Measurements from ENCODE around the gene ADGRV1. TPM values are rescaled to one million over a fixed set of nuclear protein-coding genes. Genes with fewer than 3 reads are reported as not detected.

Gene ADGRV1
- polyA plus RNA-seq, 2 of the 4 experiments (the other 2 are of a cell fraction) = 0.70 to 3.7 TPM

- ATAC-seq = no peak
- no peak for FAIRE-seq
Observed at GRCh38 chr5:91170266-91170665, 611.7 kb downstream of the ADGRV1 start.

GRCh38 chr5:91171322-91171721 is 612.7 kb downstream of the ADGRV1 start:
- TF ChIP-seq, protein P1, sequence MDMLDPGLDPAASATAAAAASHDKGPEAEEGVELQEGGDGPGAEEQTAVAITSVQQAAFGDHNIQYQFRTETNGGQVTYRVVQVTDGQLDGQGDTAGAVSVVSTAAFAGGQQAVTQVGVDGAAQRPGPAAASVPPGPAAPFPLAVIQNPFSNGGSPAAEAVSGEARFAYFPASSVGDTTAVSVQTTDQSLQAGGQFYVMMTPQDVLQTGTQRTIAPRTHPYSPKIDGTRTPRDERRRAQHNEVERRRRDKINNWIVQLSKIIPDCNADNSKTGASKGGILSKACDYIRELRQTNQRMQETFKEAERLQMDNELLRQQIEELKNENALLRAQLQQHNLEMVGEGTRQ (IDR thresholded peaks at IDR 0.05) = no peak
- TF ChIP-seq NPAS2 (CRISPR knock-in tag; IDR thresholded peaks at IDR 0.05; ENCODE audit: borderline replicate concordance) (no peak), TP53 (CRISPR knock-in tag; IDR thresholded peaks at IDR 0.05) (no peak), ZC3H11A (IDR thresholded peaks at IDR 0.05) (no peak), ZNF302 (CRISPR knock-in tag; IDR thresholded peaks at IDR 0.05) (no peak), ZFP36 (IDR thresholded peaks at IDR 0.05; ENCODE audit: borderline replicate concordance, partially characterized antibody) (no peak), RFX5 (IDR thresholded peaks at IDR 0.05) (no peak)
- TF ChIP-seq, protein P2, sequence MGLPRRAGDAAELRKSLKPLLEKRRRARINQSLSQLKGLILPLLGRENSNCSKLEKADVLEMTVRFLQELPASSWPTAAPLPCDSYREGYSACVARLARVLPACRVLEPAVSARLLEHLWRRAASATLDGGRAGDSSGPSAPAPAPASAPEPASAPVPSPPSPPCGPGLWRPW (IDR thresholded peaks at IDR 0.05) = no peak
- DNase-seq (ENCODE audit: low read depth in 1 of 2, low spot score in 1 of 2) (no peak), ATAC-seq (no peak), FAIRE-seq (no peak)
- WGBS (ENCODE audit: missing lambda C conversion rate) = 78% methylated on average over 2 of the region's 2 CpGs
- Histone ChIP-seq H3K9me3 (no peaks in the 10 kb centered on the region), H3K4me3 (no peak overlapping the region), H3K4me1 (peaks cover 11% of the 10 kb centered on the region), H3K4me2 (no peak overlapping the region), H3K27ac (no peak overlapping the region)
- CTCF ChIA-PET = interaction anchor here (1.2 to 1.4 kb wide), 2 partner anchors 11 to 13 kb away, joined by 3 to 5 read pairs; no protein-coding TSS in a partner anchor
- POLR2A ChIA-PET = no interaction called here

More at GRCh38 chr5:91170266-91170665, 611.7 kb downstream of the ADGRV1 start:
- TF ChIP-seq FOSL2 (IDR thresholded peaks at IDR 0.05) (no peak), FOSL2 (CRISPR knock-in tag; IDR thresholded peaks at IDR 0.05) (0 out of 2 replicates have a peak, but pooled peaks have one; percentile 25), HOXB13 (CRISPR knock-in tag; IDR thresholded peaks at IDR 0.05; ENCODE audit: low read depth) (no peak), RAD21 (conservative IDR thresholded peaks at IDR 0.05 in 1 of 2, IDR thresholded peaks at IDR 0.05 in 1 of 2) (no peak), EHMT2 (IDR thresholded peaks at IDR 0.05; ENCODE audit: low read depth) (no peak)
- H3K4me3 ChIP-seq = no peak overlapping the region
- H3K4me2 ChIP-seq = no peak overlapping the region
- DNase-seq (ENCODE audit: low read depth in 1 of 2, low spot score in 1 of 2) = no peak
- CTCF ChIA-PET = no interaction called here
- 36% methylated on average over 1 of the region's 1 CpG for WGBS (ENCODE audit: missing lambda C conversion rate)
- POLR2A ChIA-PET = interaction anchor here (0.7 kb wide), 1 partner anchor 17 kb away, joined by 3 read pairs; no protein-coding TSS in a partner anchor
- H3K4me1 ChIP-seq = peaks cover 9% of the 10 kb centered on the region; the same call in 2 of the 3 replicates
- H3K27ac ChIP-seq = no peak overlapping the region
- H3K9me3 ChIP-seq = no peaks in the 10 kb centered on the region

DNA sequence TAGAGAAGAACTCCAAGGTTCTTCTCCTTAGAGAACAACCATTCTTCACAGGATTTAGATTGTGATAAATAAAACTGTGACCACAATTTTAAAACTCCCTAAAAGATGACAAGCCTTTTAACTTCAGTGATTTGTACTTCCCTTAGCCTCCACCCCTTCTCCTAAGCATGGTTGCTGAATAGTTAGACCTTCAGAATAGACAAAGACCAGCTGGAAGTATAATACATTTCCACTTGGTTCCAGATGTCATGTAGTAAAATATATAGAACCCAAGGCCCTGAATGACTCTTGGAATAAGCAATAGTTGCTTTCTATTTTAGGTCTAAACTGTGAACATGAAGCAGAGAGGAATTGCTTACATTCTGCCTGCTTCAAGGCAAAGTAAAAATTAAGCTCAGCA is 615.8 kb downstream of the ADGRV1 start:
- peaks cover 12% of the 10 kb centered on the region for H3K4me1 ChIP-seq
- H3K4me2 ChIP-seq = no peak overlapping the region
- no peak overlapping the region for H3K4me3 ChIP-seq
- ATAC-seq = no peak
- CTCF ChIA-PET = interaction anchor here (0.9 kb wide), 1 partner anchor 26 kb away, joined by 3 read pairs; no protein-coding TSS in a partner anchor
- POLR2A ChIA-PET = no interaction called here
- no peak for DNase-seq (ENCODE audit: low read depth in 1 of 2, low spot score in 1 of 2)
- no peak overlapping the region for H3K27ac ChIP-seq
- no peaks in the 10 kb centered on the region for H3K9me3 ChIP-seq
- FAIRE-seq = no peak
- TF ChIP-seq PHF8 (IDR thresholded peaks at IDR 0.05; ENCODE audit: borderline replicate concordance, low read depth) (no peak), ELK1 (IDR thresholded peaks at IDR 0.05; ENCODE audit: low read depth, low read length) (no peak), POLR2A (IDR thresholded peaks at IDR 0.05; ENCODE audit: low read length) (no peak), SMC3 (IDR thresholded peaks at IDR 0.05) (no peak), CHD4 (IDR thresholded peaks at IDR 0.05; ENCODE audit: borderline replicate concordance) (no peak), ZSCAN20 (CRISPR knock-in tag; IDR thresholded peaks at IDR 0.05) (no peak), HDAC2 (IDR thresholded peaks at IDR 0.05) (no peak), KDM5A (IDR thresholded peaks at IDR 0.05) (no peak), NPAS2 (CRISPR knock-in tag; IDR thresholded peaks at IDR 0.05; ENCODE audit: borderline replicate concordance) (no peak), HEYL (CRISPR knock-in tag; IDR thresholded peaks at IDR 0.05) (no peak), ZFP36 (IDR thresholded peaks at IDR 0.05; ENCODE audit: borderline replicate concordance, partially characterized antibody) (no peak), TFCP2L1 (CRISPR knock-in tag; IDR thresholded peaks at IDR 0.05) (no peak)
- TF ChIP-seq, protein P3, sequence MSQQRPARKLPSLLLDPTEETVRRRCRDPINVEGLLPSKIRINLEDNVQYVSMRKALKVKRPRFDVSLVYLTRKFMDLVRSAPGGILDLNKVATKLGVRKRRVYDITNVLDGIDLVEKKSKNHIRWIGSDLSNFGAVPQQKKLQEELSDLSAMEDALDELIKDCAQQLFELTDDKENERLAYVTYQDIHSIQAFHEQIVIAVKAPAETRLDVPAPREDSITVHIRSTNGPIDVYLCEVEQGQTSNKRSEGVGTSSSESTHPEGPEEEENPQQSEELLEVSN (IDR thresholded peaks at IDR 0.05; ENCODE audit: borderline replicate concordance, low read depth) = no peak
